Body of pancreas (tissue), 4 donors: Measurements from ENCODE around the gene SMARCD2. TPM values are rescaled to one million over a fixed set of nuclear protein-coding genes. Genes with fewer than 3 reads are reported as not detected.
"Not testable (repeated sequence)": the region's sequence is repeated elsewhere in the genome, so short reads cannot be mapped to it uniquely, and the experiment has no call there.

ENCODE experiments used
- ATAC-seq: fragments of 150-250 bp; one replicate; pipeline ENCODE4 v1.9.1; 2016
- DNase-seq, 4 donors: peaks; one replicate each; pipeline ENCODE4 v3.0.0-alpha.2; 2019
- H3K27ac ChIP-seq, 4 donors: fragments of 200-600 bp; sonication (generic); 1 replicate in 3 of 4; 2 replicates in 1 of 4; pipeline versions ENCODE4 v1.5.1 to v1.6.1; 2016 to 2019; ENCODE audit warnings: mild to moderate bottlenecking in 1 of 4, mixed read lengths in 1 of 4, moderate library complexity in 1 of 4
- H3K27me3 ChIP-seq, 2 donors: fragments of 200-600 bp; sonication (generic); one replicate each; pipeline ENCODE4 v1.6.0; 2016; ENCODE audit warnings: mild to moderate bottlenecking in 1 of 2
- H3K36me3 ChIP-seq, 2 donors: fragments of 200-600 bp; sonication (generic); replicated peaks in 1 of 2; 2 replicates each; pipeline ENCODE4 v1.5.1; 2016; ENCODE audit warnings: low read depth in 2 of 2; ENCODE audit not compliant: insufficient read depth in 1 of 2
- H3K4me1 ChIP-seq: fragments of 200-600 bp; sonication (generic); one replicate; pipeline ENCODE4 v1.6.0; 2016
- H3K4me3 ChIP-seq, 2 donors: fragments of 200-600 bp; sonication (generic); 1 replicate in 1 of 2; 2 replicates in 1 of 2; pipeline ENCODE4 v1.5.1; 2016 to 2019
- H3K9me3 ChIP-seq, 3 donors: fragments of 200-600 bp; sonication (generic); 1 replicate in 2 of 3; 2 replicates in 1 of 3; pipeline ENCODE4 v1.5.1; 2016
- CTCF ChIP-seq, 7 experiments: fragments of 450-650 bp in 4 of 7; fragments of 200-600 bp in 3 of 7; sonication (generic) in 3 of 7; IDR thresholded peaks; one replicate each; pipeline ENCODE4 v1.5.1; 2016 to 2019; ENCODE audit warnings: antibody characterized with exemption in 7 of 7
- POLR2A ChIP-seq, 3 donors: fragments of 450-650 bp; IDR thresholded peaks; one replicate each; pipeline ENCODE4 v1.6.1; 2016; ENCODE audit warnings: antibody characterized with exemption in 3 of 3, mild to moderate bottlenecking in 2 of 3
- WGBS, 2 donors: methylation state at CpG; one replicate each; pipeline ENCODE4 v1.1.5; 2017; 5-methylcytosine and 5-hydroxymethylcytosine counted together
- intact Hi-C: fragments of 100-400 bp; cut with DNase I; formaldehyde crosslinking; loops from one replicate; pipeline ENCODE4 v1.15.1; 2023
- total RNA-seq, 2 donors: library from RNA; depleted of rRNA; stranded (reverse); fragments of >200 nt; gene quantifications; one replicate each; pipeline ENCODE4 v1.1.0, GENCODE V29; 2016

The SMARCD2 gene
- total RNA-seq, 2 donors from 2014 or later, result 75.8 to 87.9 TPM

GRCh38 chr17:63804328-63804727 is 38.2 kb downstream of the SMARCD2 start:
- Histone ChIP-seq H3K27ac (no peak overlapping the region), H3K4me1 (no peaks in the 10 kb centered on the region), H3K4me3 (no peak overlapping the region), H3K27me3 (no peaks in the 10 kb centered on the region), H3K36me3 (peaks cover 6 to 61% of the 10 kb centered on the region in 2 donors), H3K9me3 (no peaks in the 10 kb centered on the region)
- 77 to 81% methylated on average over 1 of the region's 1 CpG for WGBS, 2 donors
- TF ChIP-seq POLR2A (IDR thresholded peaks at IDR 0.05) (no peak), CTCF (IDR thresholded peaks at IDR 0.05) (no peak)
- ATAC-seq, result no peak
- no peak for DNase-seq
- intact Hi-C loops, result no loop called here

GRCh38 chr17:63800783-63801182 is 41.7 kb downstream of the SMARCD2 start:
- H3K4me1 ChIP-seq, result no peaks in the 10 kb centered on the region
- no peaks in the 10 kb centered on the region for H3K27me3 ChIP-seq
- H3K9me3 ChIP-seq, result no peaks in the 10 kb centered on the region
- peaks cover 13 to 54% of the 10 kb centered on the region in 2 donors for H3K36me3 ChIP-seq
- TF ChIP-seq CTCF (IDR thresholded peaks at IDR 0.05) (no peak), POLR2A (IDR thresholded peaks at IDR 0.05) (no peak)
- no peak overlapping the region for H3K4me3 ChIP-seq
- DNase-seq, result no peak
- WGBS, 2 donors, result 95 to 100% methylated on average over 1 of the region's 1 CpG
- intact Hi-C loops, result no loop called here
- H3K27ac ChIP-seq, result no peak overlapping the region
- ATAC-seq, result no peak

GRCh38 chr17:63798572-63799106 is 43.8 kb downstream of the SMARCD2 start:
- Histone ChIP-seq H3K27ac (no peak overlapping the region), H3K4me1 (no peaks in the 10 kb centered on the region), H3K36me3 (peaks cover 22 to 56% of the 10 kb centered on the region in 2 donors), H3K27me3 (no peaks in the 10 kb centered on the region), H3K4me3 (no peak overlapping the region), H3K9me3 (no peaks in the 10 kb centered on the region)
- ATAC-seq, result no peak
- DNase-seq, result no peak
- 80 to 92% methylated on average over 3 of the region's 3 CpGs for WGBS, 2 donors
- intact Hi-C loops, result no loop called here
- no peak for TF ChIP-seq POLR2A (IDR thresholded peaks at IDR 0.05)
- no peak for TF ChIP-seq CTCF (IDR thresholded peaks at IDR 0.05)

GRCh38 chr17:63796375-63796774 is 46.1 kb downstream of the SMARCD2 start:
- H3K27me3 ChIP-seq, ATAC-seq, DNase-seq, intact Hi-C loops, H3K9me3 ChIP-seq, H3K27ac ChIP-seq, H3K4me1 ChIP-seq, H3K4me3 ChIP-seq: not testable (repeated sequence)
- H3K36me3 ChIP-seq, result peaks cover 22 to 52% of the 10 kb centered on the region in 2 donors
- 97 to 98% methylated on average over 8 to 10 of the region's 10 CpGs for WGBS, 2 donors

- no peaks in the 10 kb centered on the region for H3K9me3 ChIP-seq
- intact Hi-C loops, result no loop called here
- no peak for DNase-seq
- no peaks in the 10 kb centered on the region for H3K4me1 ChIP-seq
- 81 to 82% methylated on average over 3 of the region's 3 CpGs for WGBS, 2 donors
- no peak for ATAC-seq
- no peak overlapping the region for H3K4me3 ChIP-seq
- TF ChIP-seq CTCF (IDR thresholded peaks at IDR 0.05) (no peak), POLR2A (IDR thresholded peaks at IDR 0.05) (no peak)
- no peaks in the 10 kb centered on the region for H3K27me3 ChIP-seq
- H3K27ac ChIP-seq, result no peak overlapping the region
- H3K36me3 ChIP-seq, result peaks cover 13 to 41% of the 10 kb centered on the region in 2 donors
These were observed 50.3 kb downstream of the SMARCD2 start for GRCh38 chr17:63792055-63792729.
